MM.1S (cell line): ENCODE measurements around the gene PPP1R1A.

Experiments
- EZH2 ChIP-seq: fragments of 300-600 bp; sonication (generic); optimal IDR thresholded peaks from 2 replicates; pipeline ENCODE3; 2017; ENCODE audit warnings: low read depth, mild to moderate bottlenecking, antibody characterized with exemption, low read length, mixed read lengths
- EZH2phosphoT487 ChIP-seq: fragments of 300-600 bp; sonication (generic); IDR thresholded peaks from 2 replicates; pipeline ENCODE4 v1.6.1; 2018; ENCODE audit warnings: antibody characterized with exemption, low read length
- TF ChIP-seq, protein P1 (sequence below): fragments of 300-600 bp; sonication (generic); IDR thresholded peaks from 2 replicates; pipeline ENCODE4 v1.5.1; 2016; ENCODE audit warnings: antibody characterized with exemption, low read length, mixed read lengths

DNA sequence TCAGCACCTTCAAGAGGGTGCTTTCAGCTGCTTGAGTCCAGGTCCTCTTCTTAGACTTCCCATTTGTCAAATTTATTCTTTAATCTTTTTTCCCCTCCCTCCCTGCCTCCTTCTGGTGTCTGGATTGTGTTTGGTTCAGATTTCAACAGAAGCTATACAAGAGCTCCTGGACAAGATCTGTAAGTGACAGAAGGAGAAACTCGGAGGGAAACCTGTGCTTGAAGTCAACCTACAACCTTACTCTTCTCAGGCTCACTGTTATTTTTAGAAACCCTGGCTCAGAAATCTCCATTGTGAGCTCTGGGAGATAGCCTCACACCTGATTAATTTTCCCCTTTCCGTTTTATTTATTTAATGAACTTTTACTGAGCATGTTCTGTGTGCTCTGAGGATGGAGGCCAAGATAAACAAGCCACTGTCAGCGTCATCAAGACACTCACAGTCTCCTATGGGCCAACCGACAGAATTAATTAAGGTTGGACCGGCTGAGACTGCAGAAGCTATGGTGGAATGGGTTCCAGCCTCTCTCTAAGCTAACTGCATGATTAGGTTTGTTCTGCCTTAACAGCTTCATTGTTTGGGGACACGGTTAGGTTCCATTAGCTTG lies 25.6 kb downstream of the PPP1R1A start:
- TF ChIP-seq, protein P1, sequence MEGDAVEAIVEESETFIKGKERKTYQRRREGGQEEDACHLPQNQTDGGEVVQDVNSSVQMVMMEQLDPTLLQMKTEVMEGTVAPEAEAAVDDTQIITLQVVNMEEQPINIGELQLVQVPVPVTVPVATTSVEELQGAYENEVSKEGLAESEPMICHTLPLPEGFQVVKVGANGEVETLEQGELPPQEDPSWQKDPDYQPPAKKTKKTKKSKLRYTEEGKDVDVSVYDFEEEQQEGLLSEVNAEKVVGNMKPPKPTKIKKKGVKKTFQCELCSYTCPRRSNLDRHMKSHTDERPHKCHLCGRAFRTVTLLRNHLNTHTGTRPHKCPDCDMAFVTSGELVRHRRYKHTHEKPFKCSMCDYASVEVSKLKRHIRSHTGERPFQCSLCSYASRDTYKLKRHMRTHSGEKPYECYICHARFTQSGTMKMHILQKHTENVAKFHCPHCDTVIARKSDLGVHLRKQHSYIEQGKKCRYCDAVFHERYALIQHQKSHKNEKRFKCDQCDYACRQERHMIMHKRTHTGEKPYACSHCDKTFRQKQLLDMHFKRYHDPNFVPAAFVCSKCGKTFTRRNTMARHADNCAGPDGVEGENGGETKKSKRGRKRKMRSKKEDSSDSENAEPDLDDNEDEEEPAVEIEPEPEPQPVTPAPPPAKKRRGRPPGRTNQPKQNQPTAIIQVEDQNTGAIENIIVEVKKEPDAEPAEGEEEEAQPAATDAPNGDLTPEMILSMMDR, result no peak
- no peak for TF ChIP-seq EZH2
- no peak for TF ChIP-seq EZH2phosphoT487
